Common myeloid progenitor, CD34-positive (primary cell): ENCODE results near the gene MAMLD1.

Source experiments
- CTCF ChIA-PET: fragments of 350-600 bp; sonication (Branson Sonifier 250); formaldehyde crosslinking; loops from one replicate; lab custom pipeline; 2021; ENCODE audit warnings: antibody characterized with exemption; lab: Charles Lee
- POLR2A ChIA-PET: fragments of 350-600 bp; sonication (Branson Sonifier 250); formaldehyde crosslinking; loops from one replicate; lab custom pipeline; 2021; ENCODE audit warnings: antibody characterized with exemption; lab: Charles Lee
- DNase-seq, 3 donors: peaks; one replicate each; pipeline versions ENCODE4 v3.0.0 to v3.0.0-alpha.2; 2013
- H3K27ac ChIP-seq, 2 experiments: 1 replicate in 1 of 2; 2 replicates in 1 of 2; pipeline ENCODE4 v1.7.0; 2013; ENCODE audit warnings: inconsistent platforms in 2 of 2, low read length in 2 of 2, mild to moderate bottlenecking in 2 of 2, low read depth in 1 of 2, moderate library complexity in 1 of 2; ENCODE audit not compliant: severe bottlenecking in 2 of 2, insufficient read depth in 1 of 2, poor library complexity in 1 of 2
- H3K27me3 ChIP-seq, 5 experiments: replicated peaks in 2 of 5; 1 replicate in 3 of 5; 2 replicates in 2 of 5; pipeline versions ENCODE4 v1.6.1 to v1.7.0; 2013; ENCODE audit warnings: low read length in 4 of 5, mild to moderate bottlenecking in 2 of 5, moderate library complexity in 2 of 5, inconsistent platforms in 1 of 5; ENCODE audit not compliant: insufficient read depth in 5 of 5, control insufficient read depth in 4 of 5
- H3K36me3 ChIP-seq, 4 experiments: 1 replicate in 2 of 4; 2 replicates in 2 of 4; pipeline versions ENCODE4 v1.6.1 to v1.7.0; 2013; ENCODE audit warnings: low read length in 3 of 4, control low read depth in 1 of 4, mild to moderate bottlenecking in 1 of 4; ENCODE audit not compliant: control insufficient read depth in 4 of 4, insufficient read depth in 4 of 4
- H3K4me1 ChIP-seq, 4 experiments: 1 replicate in 3 of 4; 2 replicates in 1 of 4; pipeline versions ENCODE4 v1.6.1 to v1.7.1; 2013; ENCODE audit warnings: low read length in 3 of 4, mild to moderate bottlenecking in 3 of 4, control low read depth in 1 of 4, inconsistent platforms in 1 of 4, moderate library complexity in 1 of 4; ENCODE audit not compliant: control insufficient read depth in 4 of 4, insufficient read depth in 4 of 4; ENCODE audit errors: control extremely low read depth in 1 of 4
- H3K4me3 ChIP-seq, 7 experiments: 1 replicate in 4 of 7; 2 replicates in 3 of 7; pipeline versions ENCODE4 v1.5.1 to v1.7.0; 2013; ENCODE audit warnings: mild to moderate bottlenecking in 7 of 7, low read length in 6 of 7, moderate library complexity in 6 of 7, inconsistent platforms in 2 of 7, low read depth in 2 of 7, control low read depth in 1 of 7; ENCODE audit not compliant: insufficient read depth in 4 of 7, control insufficient read depth in 1 of 7; ENCODE audit errors: extremely low read depth in 1 of 7
- H3K9me3 ChIP-seq, 5 experiments: 1 replicate in 4 of 5; 2 replicates in 1 of 5; pipeline versions ENCODE4 v1.6.1 to v1.7.1; 2013; ENCODE audit warnings: low read length in 4 of 5, mild to moderate bottlenecking in 2 of 5, inconsistent platforms in 1 of 5, low read depth in 1 of 5, moderate library complexity in 1 of 5; ENCODE audit not compliant: control insufficient read depth in 4 of 5, insufficient read depth in 2 of 5; ENCODE audit errors: control extremely low read depth in 1 of 5
- WGBS: methylation state at CpG from one replicate; pipeline ENCODE4 v1.1.5; 2013; ENCODE audit not compliant: insufficient coverage; 5-methylcytosine and 5-hydroxymethylcytosine counted together

Gene MAMLD1

GRCh38 chrX:150405006-150405405, 41.9 kb downstream of the MAMLD1 start:
- CTCF ChIA-PET: no interaction called here
- no peak for DNase-seq
- H3K4me1 ChIP-seq: no peaks in the 10 kb centered on the region
- H3K36me3 ChIP-seq: no peaks in the 10 kb centered on the region
- no peaks in the 10 kb centered on the region for H3K27me3 ChIP-seq
- POLR2A ChIA-PET: interaction anchor here (0.6 kb wide), 1 partner anchor 196 kb away, joined by 3 read pairs; no protein-coding TSS in a partner anchor
- no peak overlapping the region for H3K27ac ChIP-seq
- no peaks in the 10 kb centered on the region for H3K9me3 ChIP-seq
- no peak overlapping the region for H3K4me3 ChIP-seq
- no CpG with 5 or more reads among the region's 1 CpG for WGBS

- Histone ChIP-seq H3K4me1 (no peaks in the 10 kb centered on the region), H3K36me3 (no peaks in the 10 kb centered on the region), H3K27me3 (no peaks in the 10 kb centered on the region), H3K27ac (no peak overlapping the region), H3K9me3 (no peaks in the 10 kb centered on the region), H3K4me3 (no peak overlapping the region)
- ChIA-PET POLR2A (no interaction called here), CTCF (interaction anchor here (0.8 kb wide), 1 partner anchor 441 kb away, joined by 3 read pairs; no protein-coding TSS in a partner anchor)
- 55% methylated on average over 2 of the region's 4 CpGs for WGBS
- DNase-seq: peak; percentile 1 to 9 (median 4)
These were observed 42.5 kb downstream of the MAMLD1 start for GRCh38 chrX:150405576-150405975.

GRCh38 chrX:150406596-150406995, 43.5 kb downstream of the MAMLD1 start:
- DNase-seq: no peak
- POLR2A ChIA-PET: no interaction called here
- Histone ChIP-seq H3K27ac (no peak overlapping the region), H3K36me3 (no peaks in the 10 kb centered on the region), H3K9me3 (no peaks in the 10 kb centered on the region), H3K4me1 (no peaks in the 10 kb centered on the region), H3K27me3 (no peaks in the 10 kb centered on the region), H3K4me3 (no peak overlapping the region)
- CTCF ChIA-PET: interaction anchor here (0.8 kb wide), 1 partner anchor 442 kb away, joined by 3 read pairs; no protein-coding TSS in a partner anchor
- WGBS: 94% methylated on average over 5 of the region's 6 CpGs

GRCh38 chrX:150408007-150408406, 44.9 kb downstream of the MAMLD1 start:
- Histone ChIP-seq H3K4me3 (no peak overlapping the region), H3K27ac (no peak overlapping the region), H3K36me3 (no peaks in the 10 kb centered on the region), H3K4me1 (no peaks in the 10 kb centered on the region), H3K9me3 (no peaks in the 10 kb centered on the region), H3K27me3 (no peaks in the 10 kb centered on the region)
- 50% methylated on average over 2 of the region's 5 CpGs for WGBS
- CTCF ChIA-PET: no interaction called here
- DNase-seq: no peak
- POLR2A ChIA-PET: no interaction called here

- ChIA-PET POLR2A (no interaction called here), CTCF (no interaction called here)
- no peaks in the 10 kb centered on the region for H3K9me3 ChIP-seq
- H3K27me3 ChIP-seq: no peaks in the 10 kb centered on the region
- H3K27ac ChIP-seq: no peak overlapping the region
- no peak overlapping the region for H3K4me3 ChIP-seq
- 100% methylated on average over 2 of the region's 2 CpGs for WGBS
- no peaks in the 10 kb centered on the region for H3K4me1 ChIP-seq
- DNase-seq: no peak
- no peaks in the 10 kb centered on the region for H3K36me3 ChIP-seq
These were observed 45.4 kb downstream of the MAMLD1 start for GRCh38 chrX:150408561-150408960.

- no peak for DNase-seq
- Histone ChIP-seq H3K27me3 (no peaks in the 10 kb centered on the region), H3K9me3 (no peaks in the 10 kb centered on the region), H3K27ac (no peak overlapping the region), H3K4me1 (no peaks in the 10 kb centered on the region), H3K4me3 (no peak overlapping the region), H3K36me3 (no peaks in the 10 kb centered on the region)
- ChIA-PET CTCF (no interaction called here), POLR2A (no interaction called here)
- WGBS: 96% methylated on average over 3 of the region's 3 CpGs
These were observed 46.4 kb downstream of the MAMLD1 start for GRCh38 chrX:150409486-150409885.

- no peak overlapping the region for H3K4me3 ChIP-seq
- WGBS: 53% methylated on average over 2 of the region's 2 CpGs
- no peaks in the 10 kb centered on the region for H3K36me3 ChIP-seq
- H3K27ac ChIP-seq: no peak overlapping the region
- no peak for DNase-seq
- no peaks in the 10 kb centered on the region for H3K4me1 ChIP-seq
- no peaks in the 10 kb centered on the region for H3K27me3 ChIP-seq
- ChIA-PET POLR2A (no interaction called here), CTCF (no interaction called here)
- H3K9me3 ChIP-seq: no peaks in the 10 kb centered on the region
These were observed 46.8 kb downstream of the MAMLD1 start for GRCh38 chrX:150409964-150410363.
